Dermis microvascular lymphatic vessel endothelial cell (primary cell): ENCODE measurements around the gene APOL1. TPM values are rescaled to one million over a fixed set of nuclear protein-coding genes. Genes with fewer than 3 reads are reported as not detected.

Source experiments
- DNase-seq, 2 donors: peaks; one replicate each; pipeline versions ENCODE4 v3.0.0 to v3.0.0-alpha.2; 2010; ENCODE audit warnings: low read depth in 2 of 2
- total RNA-seq: library from RNA; depleted of rRNA; stranded (reverse); fragments of >200 nt; gene quantifications from 2 replicates; pipeline ENCODE4 v1.2.1, GENCODE V29; 2014

Gene APOL1
- total RNA-seq, 1 donor from 2014 or later, result 4.9 TPM

DNA sequence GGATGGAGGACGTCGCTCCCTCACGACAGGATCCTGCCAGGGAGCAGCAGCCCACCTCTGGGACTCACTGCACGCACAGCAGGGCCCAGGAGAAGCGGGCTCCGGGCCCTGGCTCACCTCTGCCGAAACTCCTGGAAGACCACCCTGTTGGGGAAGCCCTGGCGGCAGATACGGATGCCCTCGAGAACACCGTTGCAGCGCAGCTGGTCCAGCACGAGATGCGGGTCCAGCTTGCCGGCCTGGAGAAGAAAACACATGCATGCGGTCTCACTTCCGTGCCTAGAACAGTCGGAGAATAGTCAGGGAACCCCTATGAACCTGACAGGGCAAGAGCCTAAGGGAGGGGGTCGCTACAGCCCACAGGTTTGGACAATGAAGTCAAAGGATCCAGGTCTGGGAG lies 52.9 kb downstream of the APOL1 start:
- DNase-seq, result no peak

DNA sequence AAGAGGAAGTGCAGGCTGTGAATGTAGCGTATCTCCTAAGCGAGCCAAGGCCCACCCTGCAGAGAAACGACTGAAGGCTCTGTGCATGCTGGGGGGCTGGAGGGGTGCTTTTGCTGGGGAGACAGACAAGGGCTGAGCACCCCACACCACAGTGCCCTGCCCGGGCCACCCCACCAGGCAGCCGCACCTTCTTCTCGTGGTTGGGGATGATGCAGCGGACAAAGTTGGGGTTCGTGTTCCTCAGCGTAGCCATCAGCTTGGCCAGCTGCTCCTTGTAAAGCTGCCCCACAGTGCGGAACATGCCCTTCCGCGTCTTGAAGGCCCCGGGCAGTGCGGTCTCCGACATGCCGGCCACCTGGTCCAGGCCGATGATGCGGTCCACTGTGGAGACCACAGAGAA lies 53.3 kb downstream of the APOL1 start:
- no peak for DNase-seq

DNA sequence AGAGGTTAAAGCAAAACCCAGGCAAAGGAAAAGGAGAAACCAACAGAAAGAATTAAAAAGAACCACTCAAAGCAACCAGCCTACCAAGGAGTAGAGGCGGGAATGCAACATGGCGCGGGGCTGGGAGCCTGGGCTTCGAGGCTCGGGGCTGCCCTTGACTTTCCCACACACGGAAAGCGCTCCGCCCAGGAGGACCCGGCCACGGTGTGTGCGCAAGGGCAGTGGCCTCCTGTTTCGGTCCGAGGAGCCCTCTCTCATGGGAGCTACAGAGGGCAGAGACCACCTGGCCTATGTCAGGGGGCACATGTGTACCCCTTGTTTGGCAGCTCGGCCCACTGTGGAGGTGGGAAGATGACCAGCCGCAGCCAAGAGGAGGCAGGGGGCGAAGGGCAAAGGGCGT lies 55.9 kb downstream of the APOL1 start:
- DNase-seq, result no peak

DNA sequence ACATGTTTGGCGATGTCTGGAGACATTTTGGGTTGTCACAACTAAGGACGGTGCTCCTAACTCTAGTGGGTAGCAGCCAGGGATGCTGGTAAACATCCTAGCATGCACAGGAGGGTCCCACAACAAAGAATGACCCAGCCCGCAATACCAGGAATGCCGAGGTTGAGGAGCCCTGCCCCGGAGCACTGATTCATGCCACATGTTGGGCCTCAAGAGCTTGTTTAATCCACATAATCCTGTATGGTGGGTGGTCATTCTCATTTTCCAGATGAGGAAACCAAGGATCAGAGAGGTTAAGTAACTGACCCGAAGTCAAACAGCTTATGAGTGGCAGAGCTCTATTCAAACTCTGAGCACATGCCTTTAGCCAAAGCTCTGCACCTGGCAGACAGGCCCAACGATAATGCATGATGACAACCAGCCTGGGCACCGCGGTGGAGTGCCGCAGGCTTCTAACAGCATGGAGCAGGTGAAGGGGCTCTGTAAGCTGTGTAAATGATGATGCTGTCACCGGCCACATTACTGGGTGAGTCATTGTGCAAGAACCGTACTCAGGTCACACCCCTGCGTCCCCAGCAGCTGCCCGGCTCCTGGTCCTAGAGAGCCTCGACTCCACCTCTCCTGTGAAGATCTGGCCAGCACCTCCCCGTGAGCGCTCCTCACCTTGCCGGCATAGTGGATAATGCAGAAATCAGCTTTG lies 58.6 kb downstream of the APOL1 start:
- no peak for DNase-seq

DNA sequence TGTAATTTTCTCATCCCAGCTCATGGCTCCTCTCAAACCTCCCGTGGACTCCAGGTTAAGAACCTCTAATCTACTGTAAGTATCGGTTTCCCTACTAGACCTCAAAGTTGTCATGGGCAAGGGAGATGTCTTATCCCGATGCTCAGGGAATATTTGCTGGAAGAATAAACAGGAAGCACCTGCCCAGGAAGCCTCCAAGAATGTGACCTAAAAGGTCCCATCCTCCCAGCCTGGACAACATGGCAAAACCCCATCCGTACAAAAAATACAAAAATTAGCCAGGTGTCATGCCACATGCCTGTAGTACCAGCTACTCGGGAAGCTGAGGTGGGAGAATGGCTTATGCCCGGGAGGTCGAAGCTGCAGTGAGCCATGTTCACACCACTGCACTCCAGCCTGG lies 62.4 kb downstream of the APOL1 start:
- DNase-seq, result peak in 1 of 2 donors; percentile 87

DNA sequence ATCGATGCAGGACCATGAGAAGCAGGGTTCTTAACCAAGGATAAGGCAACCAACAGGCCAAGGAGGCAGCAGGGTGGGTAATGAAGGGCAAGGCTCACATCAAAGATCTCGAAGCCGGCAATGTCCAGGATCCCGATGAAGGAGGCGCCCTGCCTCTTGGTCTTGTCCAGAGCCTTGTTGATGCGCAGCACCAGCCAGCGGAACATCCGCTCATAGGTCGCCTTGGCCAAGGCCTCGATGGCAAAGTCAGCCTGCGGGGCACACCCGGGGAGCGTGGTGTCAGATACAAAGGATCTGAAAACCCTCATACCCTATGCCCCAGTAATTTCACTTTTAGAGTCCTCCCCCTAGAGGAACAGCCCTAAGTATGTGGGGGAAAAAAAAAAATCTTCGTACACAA lies 63.5 kb downstream of the APOL1 start:
- DNase-seq, result no peak

Other genes starting within 250 kb of the APOL1 start
- gene RBFOX2, start 224.3 kb upstream of the APOL1 start, total RNA-seq, result 95.8 and 99.2 TPM in 2 replicates
- 118 and 218 TPM in 2 replicates for gene APOL3, start 92.4 kb upstream of the APOL1 start, total RNA-seq
- gene APOL4, start 51.3 kb upstream of the APOL1 start, total RNA-seq, result 3.6 and 7.1 TPM in 2 replicates
- 37.9 and 62.1 TPM in 2 replicates for gene APOL2, start 13.6 kb upstream of the APOL1 start, total RNA-seq
- gene MYH9, start 134.8 kb downstream of the APOL1 start, total RNA-seq, result 455 and 480 TPM in 2 replicates
- gene TXN2, start 228.5 kb downstream of the APOL1 start, total RNA-seq, result 15.1 and 27.6 TPM in 2 replicates